HepG2 (cell line): ENCODE results near the gene TATDN3. TPM values are rescaled to one million over a fixed set of nuclear protein-coding genes. Genes with fewer than 3 reads are reported as not detected.

ENCODE experiments used
- ETV5 ChIP-seq: IDR thresholded peaks from 2 replicates; pipeline ENCODE4 v1.6.1; 2018; ENCODE audit warnings: missing biosample characterization, missing genetic modification reagents, inconsistent platforms, borderline replicate concordance
- HDAC1 ChIP-seq: sonication (generic); formaldehyde crosslinking; IDR thresholded peaks from 2 replicates; pipeline ENCODE4 v1.5.1; 2020; ENCODE audit warnings: mild to moderate bottlenecking, missing genetic modification reagents
- HOXA5 ChIP-seq: sonication (generic); formaldehyde crosslinking; IDR thresholded peaks from 2 replicates; pipeline ENCODE4 v1.4.0; 2020; ENCODE audit warnings: missing genetic modification reagents
- KDM4B ChIP-seq: sonication (generic); formaldehyde crosslinking; IDR thresholded peaks from 2 replicates; pipeline ENCODE4 v1.4.0; 2020; ENCODE audit warnings: missing genetic modification reagents
- NR2F6 ChIP-seq, 2 experiments: IDR thresholded peaks; 2 replicates each; pipeline ENCODE4 v1.6.1; 2016; ENCODE audit warnings: antibody characterized with exemption in 1 of 2, mild to moderate bottlenecking in 1 of 2
- PAWR ChIP-seq: sonication (generic); formaldehyde crosslinking; IDR thresholded peaks from 2 replicates; pipeline ENCODE4 v1.4.0; 2020; ENCODE audit warnings: missing genetic modification reagents, mild to moderate bottlenecking, borderline replicate concordance
- PHF20 ChIP-seq: sonication (generic); formaldehyde crosslinking; IDR thresholded peaks from 2 replicates; pipeline ENCODE4 v1.5.0; 2020; ENCODE audit warnings: mild to moderate bottlenecking, missing genetic modification reagents
- PRDM4 ChIP-seq: sonication (generic); formaldehyde crosslinking; IDR thresholded peaks from 2 replicates; pipeline ENCODE4 v1.9.0; 2021; ENCODE audit warnings: missing genetic modification reagents, borderline replicate concordance
- RERE ChIP-seq: IDR thresholded peaks from 2 replicates; pipeline ENCODE4 v1.6.1; 2016; ENCODE audit warnings: low read depth, missing genetic modification reagents, missing compliant biosample characterization
- SMAD3 ChIP-seq: sonication (generic); formaldehyde crosslinking; IDR thresholded peaks from 2 replicates; pipeline ENCODE4 v1.4.0; 2020; ENCODE audit warnings: missing genetic modification reagents
- TERF1 ChIP-seq: sonication (generic); formaldehyde crosslinking; IDR thresholded peaks from 2 replicates; pipeline ENCODE4 v1.8.0; 2022; ENCODE audit warnings: mild to moderate bottlenecking, missing genetic modification reagents, moderate library complexity
- ZBTB38 ChIP-seq: sonication (generic); formaldehyde crosslinking; IDR thresholded peaks from 2 replicates; pipeline ENCODE4 v1.5.1; 2020; ENCODE audit warnings: mild to moderate bottlenecking, missing genetic modification reagents
- ZBTB7A ChIP-seq: sonication (generic); formaldehyde crosslinking; IDR thresholded peaks from 2 replicates; pipeline ENCODE4 v1.8.0; 2022; ENCODE audit warnings: mild to moderate bottlenecking, missing genetic modification reagents
- ZIK1 ChIP-seq: sonication (generic); formaldehyde crosslinking; IDR thresholded peaks from 2 replicates; pipeline ENCODE4 v1.5.0; 2020; ENCODE audit warnings: mild to moderate bottlenecking, low read depth, missing genetic modification reagents, borderline replicate concordance
- ZNF251 ChIP-seq: sonication (generic); formaldehyde crosslinking; IDR thresholded peaks from 2 replicates; pipeline ENCODE4 v1.9.0; 2021; ENCODE audit warnings: mild to moderate bottlenecking, missing genetic modification reagents
- ZNF781 ChIP-seq: sonication (generic); formaldehyde crosslinking; IDR thresholded peaks from 2 replicates; pipeline ENCODE4 v1.5.1; 2020; ENCODE audit warnings: borderline replicate concordance, mild to moderate bottlenecking, missing genetic modification reagents; ENCODE audit errors: not compliant biosample characterization
- ZSCAN29 ChIP-seq: sonication (generic); formaldehyde crosslinking; conservative IDR thresholded peaks from 2 replicates; pipeline ENCODE4 v1.4.0; 2020; ENCODE audit warnings: mild to moderate bottlenecking, missing genetic modification reagents
- polyA plus RNA-seq, 8 experiments: library from polyadenylated mRNA; depleted of rRNA in 3 of 8; stranded (reverse) in 7 of 8; unstranded in 1 of 8; fragments of >200 nt; fragmentation: Illumina TruSeq in 4 of 8; extraction: Trizol in 4 of 8; gene quantifications; 2 replicates each; pipeline versions ENCODE4 v1.2.1 to v1.2.3, GENCODE V29; 2011 to 2016; ENCODE audit warnings: low read depth in 4 of 8, missing spikeins in 1 of 8, mixed read lengths in 1 of 8; ENCODE audit not compliant: insufficient read depth in 1 of 8
- total RNA-seq, 5 experiments: library from RNA; depleted of rRNA; stranded (reverse); fragments of >200 nt; fragmentation: Illumina TruSeq; extraction: Trizol; gene quantifications; 2 replicates each; pipeline ENCODE4 v1.2.3, GENCODE V29; 2016; ENCODE audit warnings: low read depth in 1 of 5

TATDN3 gene
- total and polyA plus RNA-seq, 2 of the 13 experiments (the other 11 are each of a cell fraction or from before 2014, with no cell fraction given) = 7.3 to 8.6 TPM

GRCh38 chr1:212791676-212792395, at the start of gene TATDN3, which contains the start of gene NSL1 (continued):
- TF ChIP-seq ZBTB38 (CRISPR knock-in tag) (peak; percentile 92), TERF1 (CRISPR knock-in tag) (no peak), PAWR (CRISPR knock-in tag) (peak; percentile 99), ZNF781 (peak; percentile 91), ZNF251 (no peak), ZIK1 (peak; percentile 95), SMAD3 (CRISPR knock-in tag) (peak; percentile 97), PHF20 (CRISPR knock-in tag) (peak; percentile 94), ETV5 (peak; percentile 89), HOXA5 (peak; percentile 78; the same call in 1 of the 2 replicates), ZSCAN29 (CRISPR knock-in tag) (peak; percentile 98), NR2F6 (IDR thresholded peaks at IDR 0.05) (peak; percentile 72), NR2F6 (CRISPR knock-in tag; IDR thresholded peaks at IDR 0.05) (peak; percentile 84), PRDM4 (CRISPR knock-in tag) (peak; percentile 82), HDAC1 (CRISPR knock-in tag) (peak; percentile 98), ZBTB7A (CRISPR knock-in tag) (peak; percentile 91), RERE (no peak; the same call in 1 of the 2 replicates), KDM4B (CRISPR knock-in tag) (peak; percentile 92; the same call in 1 of the 2 replicates)
